HG03139 (cell line): Measurements from ENCODE around the gene UGT1A7.

ENCODE experiments used
- ATAC-seq: cut with Tn5 transposase; IDR thresholded peaks from one replicate; pipeline ENCODE4 v1.9.1; 2021; ENCODE audit not compliant: unreplicated experiment

The UGT1A7 gene

DNA sequence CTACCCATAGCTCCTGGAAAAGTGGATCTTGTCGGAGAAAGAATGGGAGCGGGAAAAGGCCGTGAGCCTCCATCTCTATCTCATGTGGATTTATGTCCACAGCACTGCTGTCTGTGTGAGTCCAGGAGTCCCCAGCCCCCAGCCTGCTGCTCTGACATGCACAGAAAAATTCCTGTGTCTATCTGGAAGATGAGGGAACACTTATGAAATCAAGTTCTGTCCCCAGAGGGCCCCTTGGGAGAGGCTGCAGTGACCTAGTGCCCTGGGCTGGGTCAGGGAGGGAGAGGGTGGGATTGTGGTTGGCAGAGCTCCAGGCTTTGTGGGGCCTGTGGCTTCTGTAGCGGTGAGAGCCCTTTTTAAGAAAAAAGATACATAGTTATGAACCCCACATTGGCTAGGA is 135.1 kb downstream of the UGT1A7 start:
- no peak for ATAC-seq

DNA sequence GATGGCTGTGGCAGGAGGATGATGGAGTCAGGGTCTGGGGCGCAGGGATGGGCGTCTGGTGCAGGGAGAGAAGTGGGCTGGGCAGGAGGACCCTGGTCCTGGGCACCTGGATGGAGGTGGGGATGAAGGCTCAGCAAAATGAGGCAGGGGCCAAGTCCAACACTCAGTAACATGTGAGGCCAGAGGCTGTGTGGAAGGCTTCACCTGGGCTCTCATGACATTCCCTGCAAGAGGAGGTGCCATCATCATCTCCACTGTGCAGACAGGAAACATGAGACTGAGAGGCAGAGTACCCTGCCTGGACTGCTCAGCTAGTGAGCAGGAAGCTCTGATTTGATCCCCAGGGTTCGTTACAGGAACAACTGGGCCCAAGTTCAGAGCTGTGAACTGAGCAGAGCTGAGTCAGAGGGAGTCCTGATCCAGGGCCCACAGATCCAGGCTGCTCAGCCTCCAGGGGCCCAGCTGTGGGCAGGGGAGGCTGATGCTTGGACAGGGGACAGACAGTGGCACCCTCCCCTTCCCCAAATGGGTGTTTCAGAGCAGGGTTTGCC is 135.7 kb downstream of the UGT1A7 start:
- no peak for ATAC-seq

DNA sequence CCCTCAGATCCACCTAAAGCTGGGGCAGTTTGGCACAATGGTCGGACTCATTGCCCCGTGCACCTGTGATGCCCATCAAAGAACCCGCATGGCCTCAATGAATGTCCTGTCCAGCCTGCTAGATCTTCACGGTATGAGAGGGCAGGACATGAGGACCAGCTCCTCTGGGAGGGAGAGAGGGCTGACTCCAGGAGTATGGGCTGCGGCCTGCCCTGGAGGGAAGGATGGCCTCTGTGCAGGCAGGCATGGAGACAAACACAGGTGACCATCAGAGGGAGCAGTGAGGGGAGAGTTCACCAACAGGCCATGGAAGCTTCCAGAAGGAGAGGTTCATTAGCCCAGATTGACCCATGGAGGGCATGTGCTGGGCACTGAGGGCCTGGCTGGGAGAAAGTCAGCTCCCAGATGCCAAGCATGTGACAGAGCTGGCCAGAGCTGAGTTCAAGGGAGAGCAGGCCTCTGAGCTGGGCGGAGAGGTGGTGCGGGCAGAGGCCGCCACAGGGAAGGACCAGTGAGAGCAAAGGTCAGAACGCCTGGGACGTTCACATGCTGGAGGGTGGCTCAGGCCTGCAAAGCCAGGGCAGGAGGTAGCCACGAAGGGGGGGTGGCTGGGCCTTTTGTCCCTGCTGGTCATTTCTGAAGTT is 136.4 kb downstream of the UGT1A7 start:
- no peak for ATAC-seq

GRCh38 chr2:233818639-233819621 is 137.2 kb downstream of the UGT1A7 start:
- ATAC-seq: no peak

GRCh38 chr2:233819884-233820773 is 138.4 kb downstream of the UGT1A7 start:
- ATAC-seq: no peak

GRCh38 chr2:233820774-233821105 is 139.0 kb downstream of the UGT1A7 start:
- ATAC-seq: no peak

- ATAC-seq: no peak
These were observed 139.5 kb downstream of the UGT1A7 start for GRCh38 chr2:233821196-233821595.

DNA sequence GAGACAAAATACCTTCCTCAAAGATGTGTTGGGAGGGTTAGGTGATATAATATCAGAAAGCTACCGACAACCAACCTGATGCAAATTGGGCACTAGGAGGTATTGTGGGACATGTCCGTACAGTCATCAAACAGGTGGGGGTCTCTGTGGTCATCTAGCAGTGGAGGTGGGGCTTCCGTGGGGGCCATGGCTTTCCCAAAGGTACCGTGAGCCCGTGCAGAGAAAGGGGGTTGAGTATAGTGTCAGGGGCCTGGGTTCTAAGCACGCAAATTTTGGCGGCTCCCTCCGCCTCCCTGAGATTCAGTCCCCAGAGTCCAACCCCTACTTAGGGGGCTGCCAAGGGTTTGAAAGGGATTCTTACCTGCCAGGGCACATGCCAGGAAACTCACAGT is 140.0 kb downstream of the UGT1A7 start:
- ATAC-seq: no peak

DNA sequence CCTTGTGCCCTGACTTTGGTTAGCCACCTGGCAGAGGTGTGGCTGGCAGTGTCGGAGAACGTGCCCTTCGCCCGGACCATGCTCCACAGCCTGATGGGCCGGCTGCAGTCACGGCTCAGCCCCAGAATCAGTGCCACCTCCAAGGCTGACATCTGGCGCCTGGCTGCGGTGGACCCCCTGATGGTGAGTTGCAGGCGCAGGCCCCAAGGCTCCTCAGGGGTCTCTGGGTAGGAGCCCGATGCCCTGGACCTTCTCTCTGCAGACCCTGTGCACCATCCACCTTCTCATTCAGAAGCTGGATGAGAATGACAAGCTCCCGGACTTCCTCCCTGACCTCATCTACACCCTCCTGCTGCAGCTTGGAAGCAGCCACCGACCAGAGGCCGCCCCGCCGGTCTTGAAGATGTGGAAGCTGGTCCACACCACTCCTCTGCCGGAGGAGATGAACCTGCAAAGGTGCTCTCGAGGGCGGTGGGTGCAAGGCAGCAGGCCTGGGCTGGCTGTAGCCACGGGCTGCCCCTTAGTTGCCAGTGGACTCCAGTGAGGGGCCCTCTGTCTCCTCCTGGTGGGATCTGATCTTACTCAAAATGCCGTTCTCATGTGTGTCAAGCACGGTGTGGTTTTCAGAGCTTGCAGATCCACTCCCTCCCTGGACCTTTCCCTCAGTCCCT is 140.5 kb downstream of the UGT1A7 start:
- no peak for ATAC-seq
